GM18870 (cell line): Measurements from ENCODE around the gene PACSIN2.
"Not testable (repeated sequence)": the region's sequence is repeated elsewhere in the genome, so short reads cannot be mapped to it uniquely, and the experiment has no call there.

Experiments used
- ATAC-seq: cut with Tn5 transposase; IDR thresholded peaks from one replicate; pipeline ENCODE4 v1.9.1; 2021; ENCODE audit warnings: moderate library complexity; ENCODE audit not compliant: unreplicated experiment

The PACSIN2 gene

DNA sequence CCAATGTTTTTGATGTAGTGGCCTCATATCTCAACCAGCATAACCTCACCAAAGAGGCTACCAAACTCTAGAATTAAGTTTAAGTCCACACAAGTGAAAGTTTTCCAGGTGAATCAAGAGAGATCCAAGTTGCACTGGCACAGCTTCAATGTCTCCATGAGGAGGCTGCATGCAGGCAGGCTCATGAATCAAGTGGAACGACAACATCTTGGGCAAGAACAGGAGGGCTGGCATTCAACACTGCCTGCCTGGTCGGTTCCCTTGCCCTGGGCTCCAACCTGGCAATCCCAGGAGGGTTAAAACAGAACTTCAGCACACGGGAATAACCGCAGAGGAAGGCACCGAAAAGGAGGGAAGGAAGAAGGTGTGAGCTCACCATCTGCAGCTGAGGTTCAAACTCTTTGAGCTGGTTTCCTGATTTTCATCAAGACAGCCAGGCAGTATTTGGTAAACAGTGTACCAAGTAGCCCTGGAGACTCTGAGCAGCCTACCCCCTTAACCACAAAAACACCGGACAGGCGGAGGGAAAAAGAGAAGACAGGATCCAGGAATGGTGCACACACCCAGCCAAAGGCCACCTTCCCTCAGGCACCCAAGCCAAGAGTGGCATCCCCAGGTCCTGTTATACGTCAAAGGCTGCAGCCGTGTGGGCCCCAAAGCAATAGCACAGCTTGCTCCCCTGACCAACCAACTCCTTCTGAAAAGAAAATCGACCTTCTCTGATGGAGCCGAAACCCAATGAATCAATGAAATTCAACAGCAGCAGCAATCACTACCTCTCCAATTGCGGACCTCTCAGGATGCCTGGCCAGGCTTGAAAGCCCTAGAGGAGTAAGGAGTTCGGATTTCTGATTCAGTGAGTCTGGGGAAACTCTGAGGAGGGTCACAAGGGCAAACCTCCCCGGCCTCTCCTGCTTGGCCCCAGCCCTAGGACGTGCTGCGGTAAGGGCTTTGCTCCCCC is 1.3 kb downstream of the PACSIN2 start:
- no peak for ATAC-seq

DNA sequence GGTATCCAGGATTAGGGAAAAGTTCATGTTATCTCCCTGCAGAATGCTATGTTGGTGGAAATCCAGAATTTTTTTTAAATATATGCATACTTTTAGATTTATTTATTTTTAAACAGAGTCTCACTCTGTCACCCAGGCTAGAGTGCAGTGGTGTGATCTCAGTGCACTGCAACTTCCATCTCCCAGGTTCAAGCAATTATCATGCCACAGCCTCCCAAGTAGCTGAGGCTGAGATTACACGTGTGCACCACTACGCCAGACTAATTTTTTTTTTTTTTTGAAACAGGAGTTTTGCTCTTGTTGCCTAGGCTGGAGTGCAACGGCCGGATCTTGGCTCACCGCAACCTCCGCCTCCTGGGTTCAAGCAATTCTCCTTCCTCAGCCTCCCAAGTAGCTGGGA is 2.6 kb downstream of the PACSIN2 start:
- no peak for ATAC-seq

DNA sequence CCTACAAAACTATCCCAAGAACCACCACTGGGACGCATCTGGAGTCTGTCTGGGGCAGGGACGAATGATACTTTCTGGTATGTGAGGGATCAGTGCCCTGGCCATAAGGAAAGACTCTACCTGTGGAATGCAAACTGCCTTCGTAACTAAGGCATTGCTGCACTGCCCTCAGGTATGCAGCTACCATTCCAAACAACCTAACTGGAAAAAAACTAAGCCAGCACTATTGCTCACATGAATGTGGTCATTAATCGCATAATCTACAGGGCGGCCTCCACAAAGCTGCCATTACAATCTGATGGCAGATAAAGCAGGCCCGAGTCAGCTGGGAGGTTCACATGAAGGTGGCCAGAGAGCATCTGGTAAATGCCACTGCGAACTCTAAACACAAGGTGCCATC is 3.9 kb downstream of the PACSIN2 start:
- no peak for ATAC-seq

DNA sequence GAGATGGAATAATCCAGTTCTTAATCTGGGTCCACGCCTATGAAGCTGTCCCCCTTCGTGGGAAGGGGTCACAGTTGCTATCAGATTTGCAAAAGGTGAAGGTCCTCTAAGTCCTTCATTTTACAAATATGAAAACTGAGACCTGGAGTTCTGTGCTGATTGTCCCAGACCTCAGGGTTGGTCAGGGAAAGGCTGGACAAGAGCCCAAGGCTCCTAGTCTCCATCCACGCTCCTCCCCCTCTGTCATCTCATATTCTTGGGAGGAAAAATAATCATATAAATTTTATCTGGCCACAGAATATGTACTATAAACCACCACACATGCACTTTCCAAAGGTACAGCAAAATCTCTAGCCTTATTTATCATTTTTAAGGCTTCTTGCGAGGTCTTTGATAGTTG is 5.5 kb downstream of the PACSIN2 start:
- ATAC-seq: no peak

DNA sequence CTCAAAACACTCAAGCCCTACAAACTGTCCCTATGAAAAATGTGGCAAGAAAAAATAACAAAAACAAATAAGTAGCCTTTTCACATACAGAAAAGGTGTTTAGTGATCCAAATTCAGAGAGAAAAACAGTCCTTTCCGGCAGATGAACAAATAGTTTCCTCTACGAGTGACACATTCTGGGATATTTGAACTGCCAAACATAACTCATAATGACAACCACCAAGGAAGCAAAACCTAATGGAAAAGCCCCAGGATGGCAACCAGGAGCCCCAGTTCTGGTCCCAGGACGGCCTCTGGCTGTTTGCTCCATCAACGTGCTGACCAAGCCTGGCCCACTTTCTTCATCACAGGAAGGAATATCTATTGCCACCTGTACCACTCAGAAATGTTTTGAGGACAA is 6.0 kb downstream of the PACSIN2 start:
- no peak for ATAC-seq

DNA sequence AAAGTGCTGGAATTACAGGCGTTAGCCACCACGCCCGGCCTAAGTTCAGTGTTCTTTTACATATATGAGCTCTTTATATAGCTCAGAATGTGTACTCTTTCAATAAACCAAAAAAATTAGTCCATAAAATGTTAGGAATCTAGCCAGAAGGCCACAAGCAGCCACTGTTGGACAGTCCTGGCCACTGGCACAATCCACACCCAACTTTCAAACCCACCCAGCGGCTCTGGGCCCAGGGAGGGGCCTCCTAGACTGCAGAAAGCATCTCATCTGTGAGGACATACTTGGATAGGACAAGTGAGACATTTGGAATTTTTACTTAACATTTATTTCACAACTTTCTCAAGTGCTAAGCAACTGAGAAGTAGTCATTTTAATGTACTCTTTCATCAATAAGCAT is 6.4 kb downstream of the PACSIN2 start:
- ATAC-seq: no peak

DNA sequence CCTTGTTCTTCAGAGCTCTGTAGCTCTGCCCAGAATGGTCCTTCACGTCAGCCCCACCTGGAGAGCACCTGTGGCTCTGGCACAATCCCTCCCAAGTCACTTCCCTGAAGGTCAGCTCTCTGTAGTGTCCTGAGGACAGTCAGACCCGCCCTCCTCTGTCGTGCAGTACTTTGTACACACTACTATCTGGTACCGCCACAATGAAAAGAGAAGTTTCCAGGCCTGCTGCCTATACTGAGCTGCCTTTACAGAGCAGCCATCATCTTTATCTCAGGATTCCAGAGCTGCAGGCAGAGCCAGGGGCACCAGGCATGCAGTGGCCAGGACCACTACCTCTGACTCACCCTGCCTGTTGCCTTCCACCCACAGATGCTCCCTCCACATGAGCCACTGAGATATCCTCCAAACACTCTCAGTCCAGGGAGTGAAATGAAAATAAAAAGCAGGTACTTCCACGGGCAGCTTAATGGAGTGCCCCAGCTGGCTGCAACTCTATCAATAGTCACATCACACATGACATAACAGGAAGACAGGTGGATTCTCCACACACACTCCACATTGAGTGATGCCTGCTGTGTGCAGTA is 7.3 kb downstream of the PACSIN2 start:
- no peak for ATAC-seq

DNA sequence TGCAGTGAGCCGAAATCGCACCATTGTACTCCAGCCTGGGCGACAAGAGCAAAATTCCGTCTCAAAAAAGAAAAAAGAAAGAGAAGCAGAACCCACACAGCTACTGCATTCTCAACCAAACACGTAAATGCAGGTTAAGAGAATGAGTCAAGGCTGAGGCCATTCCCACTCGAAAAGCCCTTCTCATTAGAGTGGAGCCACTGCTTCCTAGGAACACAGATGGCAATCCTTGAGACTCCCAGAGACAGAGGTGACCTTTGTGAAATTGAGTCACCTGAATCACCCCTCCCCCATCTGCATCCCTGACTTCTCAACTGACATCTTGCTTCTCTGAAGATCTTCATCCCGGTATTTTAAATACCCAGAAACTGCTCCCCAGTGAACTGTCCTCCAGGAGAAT is 8.2 kb downstream of the PACSIN2 start:
- no peak for ATAC-seq

DNA sequence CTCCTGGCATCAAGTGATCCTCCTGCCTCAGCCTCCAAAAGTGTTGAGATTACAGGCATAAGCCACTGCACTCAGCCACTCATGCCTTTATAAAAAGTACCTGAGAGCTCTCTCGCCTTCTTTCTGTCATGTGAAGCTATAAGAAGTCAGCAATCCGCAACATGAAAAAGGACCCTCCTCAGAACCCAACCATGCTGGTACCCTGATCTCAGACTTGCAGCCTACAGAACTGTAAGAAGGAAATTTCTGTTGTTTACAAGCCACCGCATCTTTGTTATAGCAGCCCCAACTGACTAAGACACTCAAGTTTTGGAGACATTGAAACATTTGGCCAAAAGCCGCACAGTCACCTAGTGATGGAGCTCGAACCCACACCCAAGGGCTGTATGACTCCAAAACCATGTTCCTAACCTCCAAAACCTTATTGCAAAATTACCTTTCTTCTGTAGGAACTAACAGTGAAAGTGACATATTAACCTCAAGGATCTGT is 8.9 kb downstream of the PACSIN2 start:
- no peak for ATAC-seq

- no peak for ATAC-seq
These were observed 9.8 kb downstream of the PACSIN2 start for GRCh38 chr22:43005106-43005505.

DNA sequence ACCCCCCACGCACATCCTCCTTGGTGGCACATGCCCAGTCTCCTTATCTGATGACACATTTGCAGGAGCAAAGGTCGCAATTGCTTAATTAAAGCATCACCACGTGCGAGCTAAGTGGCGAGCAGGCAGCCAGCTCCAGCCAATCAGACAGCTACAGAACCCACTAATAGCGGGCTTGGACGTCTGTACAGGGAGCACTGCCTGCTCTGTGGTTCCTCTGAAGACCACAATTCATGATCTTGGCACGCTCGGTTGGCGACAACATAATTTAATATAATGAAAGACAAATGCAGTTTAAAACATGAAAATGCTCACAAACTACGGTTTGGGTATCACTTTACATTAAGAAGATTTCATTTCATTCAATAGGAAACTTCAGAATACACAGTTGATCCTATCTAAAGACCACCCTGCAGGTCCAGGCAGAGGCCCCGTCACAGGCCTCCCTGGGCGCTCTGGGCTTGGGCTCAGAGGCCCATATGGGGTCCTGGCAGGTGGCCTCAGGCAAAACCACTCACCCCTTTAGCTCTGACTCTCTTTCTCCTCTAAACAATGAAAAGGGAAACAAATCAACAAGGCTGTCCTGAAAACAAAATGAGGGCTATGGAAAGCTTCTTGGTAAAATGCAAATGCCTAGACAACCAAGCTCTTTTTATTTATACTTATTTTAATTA is 10.4 kb downstream of the PACSIN2 start:
- no peak for ATAC-seq

DNA sequence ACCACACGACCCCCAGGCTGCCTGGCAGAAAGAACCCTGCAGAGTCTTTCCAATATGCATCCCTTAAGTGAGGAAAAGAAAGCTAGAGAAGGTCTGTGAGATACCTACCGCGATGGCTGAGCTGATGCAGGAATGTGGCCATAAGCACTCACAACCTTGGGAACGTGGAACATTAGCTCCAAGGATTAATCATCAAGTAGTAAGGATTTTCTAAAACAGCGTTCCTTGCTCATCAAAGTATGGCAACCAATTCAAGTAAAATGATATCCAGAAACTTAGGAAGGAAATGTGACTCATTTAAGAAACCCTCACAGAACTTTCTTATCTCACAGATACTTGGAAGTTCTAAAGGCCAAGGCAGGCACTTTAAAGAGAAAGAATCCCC is 12.8 kb downstream of the PACSIN2 start:
- no peak for ATAC-seq

DNA sequence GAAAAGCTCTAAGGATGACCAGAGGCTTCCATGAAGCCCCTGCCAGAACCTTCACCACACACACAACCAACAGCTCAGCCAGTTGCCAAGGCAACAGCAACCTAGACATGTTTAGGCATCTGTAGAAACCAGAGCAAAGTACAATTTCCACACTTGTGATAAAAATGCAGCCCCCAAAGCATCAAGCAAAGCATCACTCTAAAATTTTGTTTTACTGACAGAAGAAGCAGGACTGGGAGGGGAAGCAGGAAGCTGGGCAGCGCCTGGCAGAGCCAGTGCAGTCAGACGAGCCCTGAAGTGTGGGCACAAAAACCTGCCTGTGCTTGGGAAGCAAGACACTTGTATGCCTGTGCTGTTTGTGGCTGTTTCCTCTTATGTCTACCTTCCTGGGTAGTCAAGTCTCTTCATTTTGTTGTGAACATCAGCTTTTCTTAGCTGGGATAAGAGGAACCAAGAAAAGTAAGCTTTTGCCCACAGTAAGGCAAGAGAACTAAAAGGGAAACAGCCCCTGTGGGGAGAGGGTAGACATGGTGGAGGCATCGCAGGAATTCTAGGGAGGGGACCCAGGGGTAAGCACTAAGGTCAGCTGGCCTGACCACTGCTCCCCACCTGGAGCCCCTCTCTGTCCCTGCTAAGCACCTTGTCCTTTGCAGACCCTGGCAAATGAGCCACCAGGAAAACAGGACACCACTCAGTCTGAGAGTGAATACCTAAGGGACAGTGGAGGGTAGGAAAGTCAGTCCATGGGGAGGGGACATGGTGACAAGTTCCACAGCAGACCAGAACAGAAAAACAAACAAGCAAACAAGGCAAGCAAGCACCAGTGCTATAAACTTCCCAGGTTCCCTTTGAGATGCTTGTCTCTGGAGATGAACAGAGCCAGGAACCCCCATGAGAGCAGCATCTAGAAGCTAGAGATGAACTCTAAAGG is 13.4 kb downstream of the PACSIN2 start:
- ATAC-seq: no peak

DNA sequence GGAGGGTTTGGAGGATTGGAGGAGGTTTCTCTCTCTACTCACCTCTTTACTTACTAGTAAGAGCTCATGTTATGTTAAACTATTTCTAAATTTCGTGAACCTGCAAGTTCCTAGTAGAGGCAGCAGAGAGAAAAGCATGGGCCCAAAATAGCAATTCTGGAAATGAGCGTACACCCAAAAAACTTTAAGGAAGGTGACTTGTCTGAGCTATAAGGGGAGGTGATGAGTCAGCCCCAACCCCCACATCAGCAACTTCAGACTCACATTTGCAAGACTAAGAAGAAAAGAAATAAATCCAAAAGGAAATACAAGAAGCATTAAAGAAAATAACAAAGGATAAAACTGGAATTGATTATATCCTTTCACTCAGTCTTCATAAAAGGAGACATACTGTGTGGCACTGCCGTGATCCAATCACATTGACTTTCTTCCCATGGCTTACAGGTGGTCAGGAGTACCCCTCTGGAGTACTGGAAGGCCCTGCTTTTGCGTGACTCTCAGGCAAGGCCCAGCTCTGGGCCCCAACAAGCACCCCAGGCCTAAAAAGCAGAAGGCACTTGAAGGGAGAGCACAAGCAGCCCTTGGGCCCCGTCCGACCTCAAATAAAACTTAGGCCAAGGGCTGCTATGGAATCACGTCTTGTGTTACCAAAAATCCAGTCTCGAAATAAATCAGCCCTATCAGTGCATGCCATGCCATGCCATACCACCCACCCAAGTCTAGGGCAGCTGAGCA is 14.3 kb downstream of the PACSIN2 start:
- ATAC-seq: no peak

- no peak for ATAC-seq
These were observed 17.3 kb downstream of the PACSIN2 start for GRCh38 chr22:42997582-42998090.

GRCh38 chr22:42996646-42997365 is 18.1 kb downstream of the PACSIN2 start:
- no peak for ATAC-seq

DNA sequence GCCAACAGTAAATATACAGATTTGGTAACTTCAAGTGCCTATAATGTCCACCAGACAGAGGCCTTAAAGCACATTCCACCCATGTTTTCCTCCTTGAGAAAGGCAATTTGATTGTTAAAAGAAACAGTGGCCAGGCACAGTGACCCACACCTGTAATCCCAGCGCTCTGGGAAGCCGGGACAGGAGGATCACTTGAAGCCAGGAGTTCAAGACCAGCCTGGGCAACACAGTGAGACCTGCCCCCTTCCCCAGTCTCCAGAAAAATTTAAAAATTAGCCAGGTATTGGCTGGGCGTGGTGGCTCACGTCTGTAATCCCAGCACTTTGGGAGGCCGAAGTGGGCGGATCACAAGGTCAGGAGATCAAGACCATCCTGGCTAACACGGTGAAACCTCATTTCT is 19.3 kb downstream of the PACSIN2 start:
- not testable (repeated sequence) for ATAC-seq

DNA sequence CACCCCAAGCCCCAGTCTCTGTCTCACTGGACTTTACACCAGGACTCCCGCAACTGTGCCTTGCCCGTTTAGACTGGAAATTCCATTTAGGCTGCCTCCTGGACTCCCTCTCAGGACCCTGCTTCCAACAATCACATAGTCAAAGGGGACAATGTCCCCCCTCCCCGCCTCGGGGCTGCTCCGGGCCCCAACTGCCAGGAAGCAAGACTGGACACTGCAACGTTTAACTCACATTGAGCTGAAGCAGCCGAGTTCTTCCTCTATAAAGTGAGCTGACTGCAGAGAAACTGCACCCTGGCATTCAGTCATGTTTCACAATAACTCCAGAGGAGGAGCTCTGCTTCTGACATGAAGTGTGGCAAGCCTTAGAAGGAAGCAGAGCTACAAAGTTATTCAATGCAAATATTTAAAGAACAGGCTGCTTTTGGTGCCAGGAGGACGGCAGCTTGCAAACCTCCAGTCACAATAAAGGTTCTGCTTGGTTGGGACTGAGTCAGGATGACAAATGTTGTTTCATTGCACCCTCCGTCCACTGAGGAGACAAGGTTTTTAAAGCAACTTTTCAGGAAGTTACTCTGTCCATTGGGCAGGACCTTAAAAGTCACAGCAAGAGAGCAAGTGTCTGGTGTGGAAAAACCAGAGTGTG is 19.9 kb downstream of the PACSIN2 start:
- ATAC-seq: no peak
